ENCODE measurements around the gene ATP8A2. TPM values are rescaled to one million over a fixed set of nuclear protein-coding genes. Genes with fewer than 3 reads are reported as not detected.

The ATP8A2 gene
- total RNA-seq, 2 donors from 2014 or later = 0.41 to 1.6 TPM

DNA sequence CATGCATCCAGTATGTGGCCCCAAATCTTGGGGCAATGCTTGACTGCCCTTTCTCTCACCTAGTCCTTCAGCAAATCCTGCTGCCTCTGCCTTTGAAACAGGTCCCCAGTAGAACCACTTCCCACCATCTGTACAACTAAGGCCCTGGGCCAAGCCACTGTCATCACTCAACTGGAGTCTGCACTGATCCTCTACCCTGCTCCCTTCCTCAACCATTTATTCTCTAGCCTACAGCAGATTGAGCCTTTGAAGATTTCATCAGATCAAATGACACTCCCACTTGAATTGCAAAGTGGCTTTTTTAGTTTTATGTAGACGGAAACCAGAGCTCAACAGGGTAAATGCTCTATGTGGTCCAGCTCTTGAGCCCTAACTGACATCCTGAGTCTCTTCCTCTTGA lies 43.5 kb downstream of the ATP8A2 start:
- Histone ChIP-seq H3K27me3 (replicated peaks; ENCODE audit: insufficient read depth) (no peaks in the 10 kb centered on the region), H3K9me3 (no peaks in the 10 kb centered on the region), H3K27ac (no peak overlapping the region), H3K4me1 (ENCODE audit: control insufficient read depth in 1 of 2, low read depth in 2 of 2) (no peaks in the 10 kb centered on the region), H3K4me3 (no peak overlapping the region), H3K36me3 (no peaks in the 10 kb centered on the region)
- ATAC-seq (ENCODE audit: insufficient number of reproducible peaks, low FRiP score, low read depth) (no peak), DNase-seq (ENCODE audit: low spot score) (no peak)
- TF ChIP-seq, protein P1, sequence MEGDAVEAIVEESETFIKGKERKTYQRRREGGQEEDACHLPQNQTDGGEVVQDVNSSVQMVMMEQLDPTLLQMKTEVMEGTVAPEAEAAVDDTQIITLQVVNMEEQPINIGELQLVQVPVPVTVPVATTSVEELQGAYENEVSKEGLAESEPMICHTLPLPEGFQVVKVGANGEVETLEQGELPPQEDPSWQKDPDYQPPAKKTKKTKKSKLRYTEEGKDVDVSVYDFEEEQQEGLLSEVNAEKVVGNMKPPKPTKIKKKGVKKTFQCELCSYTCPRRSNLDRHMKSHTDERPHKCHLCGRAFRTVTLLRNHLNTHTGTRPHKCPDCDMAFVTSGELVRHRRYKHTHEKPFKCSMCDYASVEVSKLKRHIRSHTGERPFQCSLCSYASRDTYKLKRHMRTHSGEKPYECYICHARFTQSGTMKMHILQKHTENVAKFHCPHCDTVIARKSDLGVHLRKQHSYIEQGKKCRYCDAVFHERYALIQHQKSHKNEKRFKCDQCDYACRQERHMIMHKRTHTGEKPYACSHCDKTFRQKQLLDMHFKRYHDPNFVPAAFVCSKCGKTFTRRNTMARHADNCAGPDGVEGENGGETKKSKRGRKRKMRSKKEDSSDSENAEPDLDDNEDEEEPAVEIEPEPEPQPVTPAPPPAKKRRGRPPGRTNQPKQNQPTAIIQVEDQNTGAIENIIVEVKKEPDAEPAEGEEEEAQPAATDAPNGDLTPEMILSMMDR (IDR thresholded peaks at IDR 0.05) = no peak

DNA sequence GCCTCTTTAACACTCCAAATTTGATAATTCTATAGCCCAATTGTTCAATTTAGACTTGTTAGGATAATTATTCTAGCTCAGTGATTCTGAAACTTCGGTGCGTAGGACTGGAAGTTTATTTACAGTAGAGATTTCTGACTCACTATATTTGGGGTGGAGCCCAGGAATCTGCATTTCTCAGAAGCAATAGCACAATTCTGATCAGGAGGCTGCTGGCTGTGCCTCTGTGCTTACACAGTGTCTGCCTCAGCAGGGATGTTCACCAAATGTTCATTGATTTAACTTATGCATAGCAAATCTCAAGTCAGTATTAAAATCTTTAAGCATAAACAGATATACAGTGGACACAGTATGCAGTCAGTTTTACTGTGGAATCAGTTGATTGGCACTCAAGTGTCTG lies 45.8 kb downstream of the ATP8A2 start:
- H3K27me3 ChIP-seq (replicated peaks; ENCODE audit: insufficient read depth) = no peaks in the 10 kb centered on the region
- no peak overlapping the region for H3K4me3 ChIP-seq
- TF ChIP-seq, protein P1 (IDR thresholded peaks at IDR 0.05) = no peak
- H3K4me1 ChIP-seq (ENCODE audit: control insufficient read depth in 1 of 2, low read depth in 2 of 2) = no peaks in the 10 kb centered on the region
- H3K36me3 ChIP-seq = no peaks in the 10 kb centered on the region
- DNase-seq (ENCODE audit: low spot score) = no peak
- H3K27ac ChIP-seq = no peak overlapping the region
- no peak for ATAC-seq (ENCODE audit: insufficient number of reproducible peaks, low FRiP score, low read depth)
- no peaks in the 10 kb centered on the region for H3K9me3 ChIP-seq

DNA sequence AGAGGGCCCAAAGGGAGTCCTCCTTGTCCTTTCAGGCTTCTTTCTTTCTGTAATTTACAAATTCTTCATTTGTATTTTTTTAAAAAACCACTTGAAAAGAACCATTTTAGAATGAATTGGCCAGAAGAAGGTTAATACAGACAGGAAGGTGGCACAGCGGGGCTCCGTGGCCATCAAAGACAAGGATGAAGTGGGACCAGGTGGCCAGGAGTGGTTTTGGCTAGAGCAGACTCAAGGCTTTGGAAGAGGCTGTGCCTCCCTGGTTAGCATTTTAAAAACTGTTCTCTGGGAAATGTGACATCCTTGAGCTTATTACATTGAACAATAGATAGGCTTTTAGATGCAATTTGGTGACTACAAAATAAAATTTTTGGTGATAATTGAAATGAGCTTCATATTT lies 48.4 kb downstream of the ATP8A2 start:
- Histone ChIP-seq H3K4me1 (ENCODE audit: control insufficient read depth in 1 of 2, low read depth in 2 of 2) (no peaks in the 10 kb centered on the region), H3K9me3 (no peaks in the 10 kb centered on the region), H3K4me3 (no peak overlapping the region), H3K27ac (no peak overlapping the region), H3K27me3 (replicated peaks; ENCODE audit: insufficient read depth) (no peaks in the 10 kb centered on the region), H3K36me3 (no peaks in the 10 kb centered on the region)
- TF ChIP-seq, protein P1 (IDR thresholded peaks at IDR 0.05) = no peak
- DNase-seq (ENCODE audit: low spot score) (no peak), ATAC-seq (ENCODE audit: insufficient number of reproducible peaks, low FRiP score, low read depth) (no peak)

DNA sequence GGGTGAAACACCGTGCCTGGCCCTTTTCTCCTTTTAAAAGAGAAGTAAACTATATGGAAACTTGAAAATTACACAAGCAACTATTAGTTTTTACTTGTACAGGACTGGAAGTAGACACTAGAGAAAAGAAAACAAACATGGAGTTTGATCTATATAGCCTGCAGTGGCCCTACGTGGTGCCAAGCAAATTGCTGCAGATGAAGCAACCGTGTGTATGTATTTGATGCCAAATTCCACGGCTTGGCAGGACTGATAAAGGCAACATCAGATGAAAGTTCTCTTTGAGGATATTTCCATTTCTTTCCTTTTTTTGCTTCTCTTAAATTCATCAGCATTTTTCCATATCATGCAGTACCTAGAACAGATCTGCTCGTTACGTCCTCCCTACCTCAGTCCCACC lies 49.8 kb downstream of the ATP8A2 start:
- Histone ChIP-seq H3K27me3 (replicated peaks; ENCODE audit: insufficient read depth) (no peaks in the 10 kb centered on the region), H3K36me3 (no peaks in the 10 kb centered on the region)
- no peak for ATAC-seq (ENCODE audit: insufficient number of reproducible peaks, low FRiP score, low read depth)

DNA sequence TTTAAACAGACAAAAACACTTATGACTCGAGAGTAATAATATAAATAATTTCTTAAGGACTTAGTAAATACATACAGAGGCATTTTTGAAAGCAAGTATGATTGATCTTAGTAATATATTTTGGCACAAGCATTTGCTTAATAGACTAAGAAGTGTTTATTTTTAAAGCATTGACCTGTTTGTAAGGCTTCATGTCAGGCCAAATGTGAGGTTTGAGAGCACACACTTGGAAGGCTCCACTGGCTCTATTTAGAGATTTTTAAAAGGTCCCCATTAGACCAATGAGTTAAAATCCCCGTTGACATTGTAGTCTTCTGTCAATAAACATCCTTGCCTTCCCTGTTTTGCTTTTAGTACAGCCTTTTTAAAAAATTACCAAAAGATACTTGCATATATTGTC lies 50.4 kb downstream of the ATP8A2 start:
- Histone ChIP-seq H3K4me3 (no peak overlapping the region), H3K4me1 (ENCODE audit: control insufficient read depth in 1 of 2, low read depth in 2 of 2) (no peaks in the 10 kb centered on the region), H3K27me3 (replicated peaks; ENCODE audit: insufficient read depth) (no peaks in the 10 kb centered on the region), H3K9me3 (no peaks in the 10 kb centered on the region), H3K36me3 (no peaks in the 10 kb centered on the region), H3K27ac (no peak overlapping the region)
- no peak for DNase-seq (ENCODE audit: low spot score)
- TF ChIP-seq, protein P1 (IDR thresholded peaks at IDR 0.05) = no peak
- ATAC-seq (ENCODE audit: insufficient number of reproducible peaks, low FRiP score, low read depth) = no peak

More for the DNA sequence above, 49.8 kb downstream of the ATP8A2 start:
- Histone ChIP-seq H3K4me3 (no peak overlapping the region), H3K27ac (no peak overlapping the region), H3K4me1 (ENCODE audit: control insufficient read depth in 1 of 2, low read depth in 2 of 2) (no peaks in the 10 kb centered on the region), H3K9me3 (no peaks in the 10 kb centered on the region)
- TF ChIP-seq, protein P1 (IDR thresholded peaks at IDR 0.05) = no peak
- DNase-seq (ENCODE audit: low spot score) = no peak
